UCSD-AML1 (cell line): ENCODE results near the gene PLCB4.

Experiments used
- DNase-seq: peaks from one replicate; lab custom pipeline; 2025; ENCODE audit not compliant: unreplicated experiment; lab: John Stamatoyannopoulos, UW

Gene PLCB4

DNA sequence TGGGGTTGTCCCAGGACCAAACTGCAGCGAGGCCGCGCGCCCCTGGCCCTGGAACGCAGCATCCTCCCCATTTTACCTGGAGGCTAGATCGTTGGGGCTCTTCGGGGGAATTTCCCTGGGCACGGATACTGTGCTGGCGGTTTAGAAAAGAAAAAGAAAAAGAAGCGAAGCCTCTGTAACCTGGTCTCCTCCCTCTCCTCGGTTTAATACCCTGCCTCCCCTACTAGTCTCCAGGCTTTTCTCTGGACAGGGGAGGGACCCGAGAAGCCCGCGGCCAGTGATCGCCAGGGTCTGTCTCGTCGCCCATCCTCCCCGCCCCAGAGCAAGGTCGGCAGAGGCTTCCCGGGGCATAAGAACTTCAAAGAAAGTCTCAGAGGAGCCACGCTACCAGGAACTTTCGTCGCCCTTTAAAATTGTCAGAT, 439.4 kb downstream of the PLCB4 start:
- DNase-seq, result no peak

DNA sequence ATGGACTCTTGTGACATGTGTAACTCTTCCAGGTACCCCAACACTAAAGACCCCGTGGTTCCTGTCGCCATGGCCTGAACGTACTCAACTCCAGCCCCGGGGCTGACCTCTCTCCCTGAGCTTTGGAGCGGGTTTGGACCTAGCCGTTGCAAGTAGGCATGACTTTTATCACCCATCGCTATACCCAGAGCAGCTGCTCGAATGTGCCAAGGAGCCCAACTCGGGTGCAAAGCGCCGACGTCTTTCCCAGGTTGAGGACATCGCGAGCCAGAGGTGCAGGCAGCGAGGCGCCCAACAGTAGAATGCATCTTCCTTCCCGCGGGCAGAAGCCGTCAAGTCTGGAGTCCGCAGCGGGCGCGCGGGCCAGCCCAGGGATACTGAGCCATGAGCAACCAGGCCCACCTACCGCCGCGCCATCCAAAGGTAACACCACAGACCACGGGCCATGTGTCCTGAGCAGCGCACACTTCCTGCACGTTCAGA, 439.9 kb downstream of the PLCB4 start:
- DNase-seq, result no peak

DNA sequence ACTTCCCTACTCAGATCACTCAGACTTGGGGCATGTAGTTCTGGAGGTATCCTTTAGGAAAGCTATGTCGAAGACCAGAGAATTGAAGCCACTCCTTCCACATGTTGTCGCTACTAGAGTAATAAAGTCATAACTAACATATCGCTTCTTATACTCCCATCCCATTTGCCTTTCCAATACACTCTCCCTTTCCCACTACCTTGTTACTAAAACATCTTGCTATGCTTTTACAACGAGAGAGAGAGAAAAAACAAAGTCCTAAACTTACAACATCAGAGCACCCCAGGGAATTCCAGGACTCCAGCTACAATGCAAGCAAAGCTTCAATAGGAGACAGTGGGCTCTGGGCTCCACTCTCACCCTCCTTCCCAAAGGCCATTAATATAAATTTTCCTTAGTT, 440.4 kb downstream of the PLCB4 start:
- no peak for DNase-seq

DNA sequence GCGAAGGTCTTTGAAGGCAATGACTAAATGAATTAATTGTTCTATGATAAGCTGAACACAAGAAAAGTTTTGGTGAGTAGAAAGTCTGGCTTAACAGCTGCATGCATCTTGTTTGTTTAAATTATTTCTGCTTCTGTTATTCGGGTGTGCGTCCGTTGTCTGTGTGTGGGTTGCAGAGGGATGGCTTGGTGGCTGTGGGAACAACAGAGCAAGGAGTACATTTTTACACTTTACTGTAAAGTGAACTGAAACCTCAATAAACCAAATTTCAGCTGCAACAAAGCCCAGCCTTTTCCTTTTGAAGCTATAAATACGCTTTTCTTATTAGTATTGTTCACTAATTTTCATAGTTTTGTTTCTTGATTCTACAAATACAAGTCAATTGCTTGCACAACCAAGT, 442.0 kb downstream of the PLCB4 start:
- DNase-seq, result no peak

DNA sequence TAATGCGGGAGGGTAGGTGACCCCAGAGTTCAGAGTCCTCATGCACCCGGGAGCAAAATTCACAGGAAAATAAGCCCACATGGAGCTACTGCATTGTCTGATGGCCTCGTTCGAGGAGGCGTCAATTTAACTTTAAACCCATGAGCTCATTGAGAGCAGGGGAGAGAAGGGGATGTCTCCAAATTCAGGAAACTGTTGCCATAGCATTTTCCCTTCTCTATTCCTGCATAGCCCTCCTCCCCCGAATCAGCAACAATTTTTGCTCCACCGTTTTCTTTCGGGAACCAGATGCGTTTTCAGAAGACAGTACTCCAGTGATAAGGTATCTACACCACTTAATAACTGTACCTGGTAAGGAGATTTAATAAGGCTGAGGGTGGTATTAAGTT, 445.2 kb downstream of the PLCB4 start:
- no peak for DNase-seq

DNA sequence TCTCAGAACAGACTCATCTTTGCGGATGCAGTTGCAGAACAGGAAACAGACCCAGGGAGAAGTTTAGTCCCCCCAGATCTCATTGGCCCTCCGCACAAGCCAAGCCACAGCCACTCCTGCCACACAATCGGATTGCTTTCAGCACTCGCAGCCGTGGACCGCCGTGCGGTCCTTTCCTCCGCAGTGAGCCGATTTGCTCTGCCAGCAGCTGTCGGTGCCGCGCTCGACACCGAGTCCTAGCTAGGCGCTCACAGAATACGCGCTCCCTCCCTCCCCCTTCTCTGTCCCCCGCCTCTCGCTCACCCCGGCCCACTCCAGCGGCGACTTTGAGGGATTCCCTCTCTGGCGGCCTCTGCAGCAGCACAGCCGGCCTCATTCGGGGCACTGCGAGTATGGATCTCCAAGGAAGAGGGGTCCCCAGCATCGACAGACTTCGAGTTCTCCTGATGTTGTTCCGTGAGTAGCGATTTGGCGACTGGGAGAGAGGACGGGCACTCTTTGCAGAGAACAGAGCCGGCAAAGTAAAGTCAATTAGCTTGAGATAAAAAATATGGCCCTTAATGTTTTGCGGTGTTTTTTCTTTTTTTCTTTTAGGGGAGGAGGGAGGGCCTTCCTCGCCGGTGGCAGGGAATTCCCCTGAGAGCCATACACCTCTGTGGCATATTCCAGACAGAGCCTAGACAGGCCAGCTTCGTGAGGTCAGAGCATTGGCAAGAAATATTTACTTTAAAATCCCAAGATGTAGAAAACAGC, 445.8 kb downstream of the PLCB4 start, which contains the start of gene LAMP5:
TSS of gene LAMP5 (plus strand) at position 130 of the 753 bp plus-strand sequence. CDS start at position 393, 263 bp downstream.
- DNase-seq, result no peak

DNA sequence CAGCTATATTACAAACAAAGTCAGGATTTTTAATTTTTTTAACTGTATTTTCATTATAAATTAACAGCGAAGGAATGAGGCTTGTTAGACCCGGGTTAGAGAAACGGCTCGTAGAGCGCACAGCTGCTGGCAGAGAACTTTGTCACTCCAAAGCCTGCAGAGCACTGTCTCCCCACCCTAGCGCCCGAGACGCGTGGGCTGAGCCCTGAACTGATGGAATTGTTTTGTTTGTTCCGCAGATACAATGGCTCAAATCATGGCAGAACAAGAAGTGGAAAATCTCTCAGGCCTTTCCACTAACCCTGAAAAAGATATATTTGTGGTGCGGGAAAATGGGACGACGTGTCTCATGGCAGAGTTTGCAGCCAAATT, 446.3 kb downstream of the PLCB4 start:
- no peak for DNase-seq

DNA sequence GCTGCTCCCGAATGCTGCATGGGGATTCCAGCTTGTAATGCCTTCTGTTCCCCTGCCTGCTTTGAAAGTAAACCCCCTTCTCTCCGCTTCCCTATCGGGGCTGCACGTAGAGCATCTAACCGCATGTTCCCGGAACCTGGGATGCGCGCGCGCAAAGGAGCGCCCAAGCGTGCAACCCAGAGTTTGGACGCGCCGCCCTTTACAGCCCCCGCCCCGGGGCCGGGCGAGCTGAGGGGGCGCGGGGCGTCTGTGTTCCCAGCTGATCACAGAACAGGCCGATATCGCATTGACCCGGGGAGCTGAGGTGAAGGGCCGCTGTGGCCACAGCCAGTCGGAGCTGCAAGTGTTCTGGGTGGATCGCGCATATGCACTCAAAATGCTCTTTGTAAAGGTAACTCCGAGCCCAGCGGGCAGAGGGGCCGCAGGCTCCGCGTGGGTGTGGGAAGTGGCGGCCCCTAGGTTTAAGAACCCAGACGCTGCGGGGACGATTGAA, 446.9 kb downstream of the PLCB4 start:
- no peak for DNase-seq

DNA sequence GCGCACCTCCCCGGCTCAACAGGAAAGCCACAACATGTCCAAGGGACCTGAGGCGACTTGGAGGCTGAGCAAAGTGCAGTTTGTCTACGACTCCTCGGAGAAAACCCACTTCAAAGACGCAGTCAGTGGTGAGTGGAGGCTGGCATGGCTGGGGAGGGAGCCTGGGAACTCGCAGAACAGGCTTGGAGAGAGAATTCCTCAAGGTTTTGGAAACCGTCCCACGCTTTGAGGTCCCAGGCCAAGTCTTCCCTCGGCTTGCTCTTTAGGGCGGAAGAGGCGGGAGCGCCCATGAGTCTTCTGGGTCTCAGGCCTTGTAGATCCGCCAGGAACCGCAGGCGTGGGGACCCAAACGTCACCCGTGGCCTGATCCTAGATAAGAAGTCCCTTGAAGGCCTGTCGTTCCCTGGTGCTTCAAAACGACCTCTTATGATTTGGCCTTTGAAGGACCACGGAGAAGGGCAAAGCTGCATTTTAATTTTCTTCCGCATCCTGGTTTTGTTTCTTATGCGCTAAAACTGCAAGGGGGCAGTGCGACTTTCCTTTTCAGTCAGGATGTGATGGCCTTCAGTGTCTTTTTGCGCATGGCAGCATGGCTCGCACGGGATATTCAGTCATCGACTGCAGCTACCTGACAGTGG, 447.5 kb downstream of the PLCB4 start:
- no peak for DNase-seq

DNA sequence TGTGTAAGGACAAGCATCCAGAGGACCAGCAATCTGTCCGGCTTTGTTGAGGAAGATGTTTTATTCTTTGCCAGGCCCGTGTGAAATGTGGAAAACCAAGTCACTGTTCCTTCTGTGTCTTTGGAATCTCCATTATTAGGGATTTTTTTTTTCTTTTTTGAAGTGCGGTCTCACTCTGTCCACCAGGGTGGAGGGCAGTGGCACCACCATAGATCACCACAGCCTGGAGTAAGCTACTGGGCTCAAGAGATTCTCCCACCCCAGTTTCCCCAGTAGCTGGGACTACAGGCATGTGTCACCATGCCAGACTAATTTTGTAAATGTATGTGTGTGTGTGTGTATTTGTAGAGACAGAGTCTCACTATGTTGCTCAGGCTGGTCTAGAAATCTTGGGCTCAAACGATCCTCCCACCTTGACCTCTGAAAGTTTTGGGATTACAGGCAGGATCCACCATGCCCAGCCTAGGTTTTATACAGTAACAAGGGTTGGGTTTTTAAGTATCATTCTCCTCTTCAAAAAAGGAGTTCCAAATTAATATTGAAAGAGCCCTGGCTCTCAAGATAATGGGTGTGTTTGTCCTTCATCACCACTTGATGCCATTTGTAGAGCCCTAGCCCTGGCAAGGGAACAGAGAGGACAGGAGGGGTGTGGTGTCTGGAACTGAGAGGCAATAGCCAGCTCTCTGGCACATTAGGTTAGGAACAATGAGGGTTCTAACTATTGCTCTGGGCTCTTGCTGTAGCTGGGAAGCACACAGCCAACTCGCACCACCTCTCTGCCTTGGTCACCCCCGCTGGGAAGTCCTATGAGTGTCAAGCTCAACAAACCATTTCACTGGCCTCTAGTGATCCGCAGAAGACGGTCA, 448.6 kb downstream of the PLCB4 start:
- no peak for DNase-seq

DNA sequence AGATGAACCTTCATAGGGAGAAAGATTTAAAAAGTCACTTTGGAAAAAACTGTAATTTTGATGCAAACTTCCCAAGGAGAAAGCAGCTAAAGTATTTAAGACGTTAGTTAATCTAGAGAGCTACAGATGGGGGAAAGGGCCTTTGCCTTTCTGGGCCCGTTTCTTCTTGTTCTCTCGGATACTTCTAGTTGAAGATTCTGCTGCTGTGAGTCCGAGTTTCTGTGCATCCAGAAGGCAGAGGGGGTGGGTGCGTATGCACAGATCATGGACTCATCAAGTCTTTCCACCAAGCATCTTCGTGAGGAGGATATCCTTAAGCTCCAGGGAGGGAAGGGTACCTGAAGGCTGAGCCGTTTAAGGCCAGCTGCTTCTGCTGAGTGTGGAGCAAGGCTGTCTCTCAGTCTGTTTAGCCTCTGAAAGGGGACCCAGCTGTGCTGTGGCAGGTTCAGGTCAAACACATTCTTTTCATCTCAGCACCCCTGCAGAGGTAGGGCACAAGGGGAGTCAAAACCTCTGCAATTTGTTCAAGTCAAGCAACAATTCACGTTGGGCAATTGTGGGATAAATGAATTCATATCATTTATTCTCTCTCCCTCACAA, 449.8 kb downstream of the PLCB4 start:
- no peak for DNase-seq

DNA sequence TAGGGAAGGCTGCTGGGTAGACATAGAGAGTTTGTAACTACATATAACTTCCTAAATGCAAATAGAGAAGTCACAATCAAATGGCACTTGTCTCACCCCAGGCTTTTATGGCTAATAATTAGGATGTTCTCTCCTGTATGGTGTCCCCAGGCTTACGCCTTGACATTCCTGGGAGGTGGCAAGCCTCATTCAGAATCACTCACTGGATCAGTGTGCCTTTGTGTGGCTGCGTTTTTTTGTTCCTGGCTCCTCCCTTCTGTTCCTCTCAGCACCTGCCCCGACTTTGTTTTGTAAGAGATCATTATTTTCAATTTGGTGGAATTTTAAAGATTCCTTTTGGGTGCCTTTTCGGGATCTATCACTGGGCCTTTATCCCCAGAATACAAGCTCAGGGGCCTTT, 451.2 kb downstream of the PLCB4 start:
- no peak for DNase-seq

DNA sequence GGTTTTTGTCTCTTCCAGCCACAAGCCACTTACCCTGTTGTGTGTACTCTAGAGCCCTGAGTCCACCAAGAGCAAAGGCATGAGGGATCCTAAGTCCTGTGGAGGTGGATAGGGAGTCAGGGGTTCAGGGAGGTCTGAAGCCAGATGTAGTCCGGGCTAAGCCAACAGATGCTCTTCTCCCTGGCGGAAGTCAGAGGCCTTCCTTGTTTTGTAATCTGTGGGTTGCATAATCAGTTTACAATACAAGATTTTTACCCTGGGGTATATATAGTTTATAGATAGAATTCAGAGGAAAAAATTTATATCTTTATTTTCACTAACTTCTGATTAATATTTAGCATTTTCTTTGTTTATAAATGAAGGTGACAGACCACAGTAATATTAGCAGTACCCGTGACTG, 454.7 kb downstream of the PLCB4 start:
- DNase-seq, result no peak
